ENCODE data around the gene ELMO3. TPM values are rescaled to one million over a fixed set of nuclear protein-coding genes. Genes with fewer than 3 reads are reported as not detected.
A peak's percentile ranks its signal among the peaks of the same experiment; 100 is the strongest.

ELMO3 gene
- total RNA-seq, 1 donor from 2014 or later, result 4.5 TPM

- Mint-ChIP-seq H3K27me3 (ENCODE audit: low read depth) (peaks cover 41% of the 10 kb centered on the region), H3K36me3 (ENCODE audit: low read depth) (peaks cover 2% of the 10 kb centered on the region), H3K27ac (ENCODE audit: unreplicated experiment) (no peak overlapping the region)
Observed at GRCh38 chr16:67177743-67178699, 20.9 kb upstream of the ELMO3 start.

GRCh38 chr16:67179421-67180080 is 19.4 kb upstream of the ELMO3 start:
- H3K9me3 Mint-ChIP-seq, result no peaks in the 10 kb centered on the region
- peak overlapping the region; percentile 54 for H3K4me3 Mint-ChIP-seq
- H3K27me3 Mint-ChIP-seq (ENCODE audit: low read depth), result peaks cover 33% of the 10 kb centered on the region
- no peak overlapping the region for H3K27ac Mint-ChIP-seq (ENCODE audit: unreplicated experiment)
- DNase-seq (ENCODE audit: low read depth, low spot score), result no peak
- TF ChIP-seq CTCF (conservative IDR thresholded peaks at IDR 0.05), result peak; percentile 26
- H3K4me1 Mint-ChIP-seq, result peaks cover 5% of the 10 kb centered on the region
- peaks cover 2% of the 10 kb centered on the region for H3K36me3 Mint-ChIP-seq (ENCODE audit: low read depth)

More at GRCh38 chr16:67177743-67178699, 20.9 kb upstream of the ELMO3 start:
- H3K4me1 Mint-ChIP-seq, result peaks cover 16% of the 10 kb centered on the region
- TF ChIP-seq CTCF (conservative IDR thresholded peaks at IDR 0.05), result peak; percentile 20
- H3K9me3 Mint-ChIP-seq, result no peaks in the 10 kb centered on the region
- H3K4me3 Mint-ChIP-seq, result peak overlapping the region; percentile 66
- no peak for DNase-seq (ENCODE audit: low read depth, low spot score)

GRCh38 chr16:67180166-67180565 is 18.8 kb upstream of the ELMO3 start:
- no peak for DNase-seq (ENCODE audit: low read depth, low spot score)
- H3K36me3 Mint-ChIP-seq (ENCODE audit: low read depth), result peaks cover 2% of the 10 kb centered on the region

GRCh38 chr16:67181346-67181745 is 17.6 kb upstream of the ELMO3 start:
- Mint-ChIP-seq H3K4me1 (peaks cover 12% of the 10 kb centered on the region), H3K27me3 (ENCODE audit: low read depth) (peaks cover 39% of the 10 kb centered on the region), H3K4me3 (no peak overlapping the region), H3K9me3 (no peaks in the 10 kb centered on the region), H3K27ac (ENCODE audit: unreplicated experiment) (no peak overlapping the region), H3K36me3 (ENCODE audit: low read depth) (peaks cover 2% of the 10 kb centered on the region)
- TF ChIP-seq CTCF (conservative IDR thresholded peaks at IDR 0.05), result no peak
- DNase-seq (ENCODE audit: low read depth, low spot score), result no peak

More at GRCh38 chr16:67180166-67180565, 18.8 kb upstream of the ELMO3 start:
- H3K4me3 Mint-ChIP-seq, result peak overlapping the region; percentile 54
- H3K27ac Mint-ChIP-seq (ENCODE audit: unreplicated experiment), result no peak overlapping the region
- peaks cover 7% of the 10 kb centered on the region for H3K4me1 Mint-ChIP-seq
- no peak for TF ChIP-seq CTCF (conservative IDR thresholded peaks at IDR 0.05)
- no peaks in the 10 kb centered on the region for H3K9me3 Mint-ChIP-seq
- peaks cover 37% of the 10 kb centered on the region for H3K27me3 Mint-ChIP-seq (ENCODE audit: low read depth)

GRCh38 chr16:67182288-67182687 is 16.6 kb upstream of the ELMO3 start:
- H3K4me3 Mint-ChIP-seq, result no peak overlapping the region
- no peak for DNase-seq (ENCODE audit: low read depth, low spot score)
- H3K36me3 Mint-ChIP-seq (ENCODE audit: low read depth), result peaks cover 2% of the 10 kb centered on the region
- no peaks in the 10 kb centered on the region for H3K9me3 Mint-ChIP-seq
- H3K4me1 Mint-ChIP-seq, result peaks cover 12% of the 10 kb centered on the region
- H3K27ac Mint-ChIP-seq (ENCODE audit: unreplicated experiment), result no peak overlapping the region
- TF ChIP-seq CTCF (conservative IDR thresholded peaks at IDR 0.05), result no peak
- peaks cover 40% of the 10 kb centered on the region for H3K27me3 Mint-ChIP-seq (ENCODE audit: low read depth)
